Measurements from ENCODE around the gene MICAL2. TPM values are rescaled to one million over a fixed set of nuclear protein-coding genes. Genes with fewer than 3 reads are reported as not detected.

The MICAL2 gene
- total RNA-seq, 2 donors from 2014 or later, result 1.5 to 1.9 TPM

DNA sequence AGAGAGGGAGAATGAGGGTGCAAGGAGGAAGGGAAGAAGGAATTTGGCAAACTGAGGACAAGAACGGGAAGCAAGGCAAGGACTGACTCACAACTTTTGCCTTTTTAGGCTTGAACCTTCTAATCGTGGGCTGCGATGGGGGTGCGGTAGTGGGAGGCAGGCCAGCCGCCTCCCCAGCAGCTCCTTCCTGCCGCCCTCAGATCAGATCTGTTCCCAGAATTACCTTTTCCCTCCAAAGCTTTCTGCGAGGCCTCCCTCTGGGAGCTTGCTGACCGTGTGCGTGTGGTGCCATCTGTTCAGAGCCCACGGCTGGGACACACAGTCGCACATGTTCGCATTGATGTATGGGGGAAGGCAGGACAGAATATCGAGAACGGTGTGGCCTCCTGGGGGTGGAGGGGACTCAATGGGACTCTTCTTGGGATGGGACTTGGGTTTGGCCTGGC, 180.1 kb downstream of the MICAL2 start:
- H3K4me3 Mint-ChIP-seq, result no peak overlapping the region
- no peaks in the 10 kb centered on the region for H3K36me3 ChIP-seq (ENCODE audit: control insufficient read depth, insufficient read depth, low read length)
- H3K27ac Mint-ChIP-seq, result no peak overlapping the region
- peaks cover 3% of the 10 kb centered on the region for H3K4me1 ChIP-seq (ENCODE audit: control insufficient read depth, insufficient read depth, low read length)
- H3K9ac ChIP-seq (ENCODE audit: extremely low read depth, low read length, poor library complexity, severe bottlenecking), result no peak overlapping the region
- H3K9me3 Mint-ChIP-seq, result no peaks in the 10 kb centered on the region
- peaks cover 7% of the 10 kb centered on the region for H3K27me3 Mint-ChIP-seq (ENCODE audit: insufficient read depth)
- H3K4me3 ChIP-seq (ENCODE audit: low read length), result no peak overlapping the region
- DNase-seq, result no peak
- no peak overlapping the region for H3K27ac ChIP-seq (ENCODE audit: low read depth, low read length)
- TF ChIP-seq, protein P1, sequence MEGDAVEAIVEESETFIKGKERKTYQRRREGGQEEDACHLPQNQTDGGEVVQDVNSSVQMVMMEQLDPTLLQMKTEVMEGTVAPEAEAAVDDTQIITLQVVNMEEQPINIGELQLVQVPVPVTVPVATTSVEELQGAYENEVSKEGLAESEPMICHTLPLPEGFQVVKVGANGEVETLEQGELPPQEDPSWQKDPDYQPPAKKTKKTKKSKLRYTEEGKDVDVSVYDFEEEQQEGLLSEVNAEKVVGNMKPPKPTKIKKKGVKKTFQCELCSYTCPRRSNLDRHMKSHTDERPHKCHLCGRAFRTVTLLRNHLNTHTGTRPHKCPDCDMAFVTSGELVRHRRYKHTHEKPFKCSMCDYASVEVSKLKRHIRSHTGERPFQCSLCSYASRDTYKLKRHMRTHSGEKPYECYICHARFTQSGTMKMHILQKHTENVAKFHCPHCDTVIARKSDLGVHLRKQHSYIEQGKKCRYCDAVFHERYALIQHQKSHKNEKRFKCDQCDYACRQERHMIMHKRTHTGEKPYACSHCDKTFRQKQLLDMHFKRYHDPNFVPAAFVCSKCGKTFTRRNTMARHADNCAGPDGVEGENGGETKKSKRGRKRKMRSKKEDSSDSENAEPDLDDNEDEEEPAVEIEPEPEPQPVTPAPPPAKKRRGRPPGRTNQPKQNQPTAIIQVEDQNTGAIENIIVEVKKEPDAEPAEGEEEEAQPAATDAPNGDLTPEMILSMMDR (conservative IDR thresholded peaks at IDR 0.05), result no peak
- no peaks in the 10 kb centered on the region for H3K9me3 ChIP-seq (ENCODE audit: control insufficient read depth, low read length)
- WGBS, 2 experiments (ENCODE audit: insufficient coverage in 1 of 2, insufficient read length in 1 of 2), result 90 to 93% methylated on average over 9 to 14 of the region's 14 CpGs
- no peaks in the 10 kb centered on the region for H3K27me3 ChIP-seq (ENCODE audit: control insufficient read depth, insufficient read depth, low read length, poor library complexity, severe bottlenecking)
- no peaks in the 10 kb centered on the region for H3K36me3 Mint-ChIP-seq (ENCODE audit: low read depth)
- H3K4me1 Mint-ChIP-seq, result peaks cover 14% of the 10 kb centered on the region

- Mint-ChIP-seq H3K4me1 (peaks cover 14% of the 10 kb centered on the region), H3K9me3 (no peaks in the 10 kb centered on the region), H3K27me3 (ENCODE audit: insufficient read depth) (peaks cover 7% of the 10 kb centered on the region), H3K4me3 (no peak overlapping the region), H3K36me3 (ENCODE audit: low read depth) (no peaks in the 10 kb centered on the region), H3K27ac (no peak overlapping the region)
- H3K27ac ChIP-seq (ENCODE audit: low read depth, low read length), result no peak overlapping the region
- no peaks in the 10 kb centered on the region for H3K9me3 ChIP-seq (ENCODE audit: control insufficient read depth, low read length)
- no peak overlapping the region for H3K4me3 ChIP-seq (ENCODE audit: low read length)
- H3K27me3 ChIP-seq (ENCODE audit: control insufficient read depth, insufficient read depth, low read length, poor library complexity, severe bottlenecking), result no peaks in the 10 kb centered on the region
- 92 to 100% methylated on average over 1 to 4 of the region's 4 CpGs for WGBS, 2 experiments (ENCODE audit: insufficient coverage in 1 of 2, insufficient read length in 1 of 2)
- DNase-seq, result no peak
- TF ChIP-seq, protein P1 (conservative IDR thresholded peaks at IDR 0.05), result no peak
- H3K9ac ChIP-seq (ENCODE audit: extremely low read depth, low read length, poor library complexity, severe bottlenecking), result no peak overlapping the region
- H3K36me3 ChIP-seq (ENCODE audit: control insufficient read depth, insufficient read depth, low read length), result no peaks in the 10 kb centered on the region
- H3K4me1 ChIP-seq (ENCODE audit: control insufficient read depth, insufficient read depth, low read length), result peaks cover 3% of the 10 kb centered on the region
These were observed 180.9 kb downstream of the MICAL2 start for GRCh38 chr11:12291313-12291712.

GRCh38 chr11:12291766-12292165, 181.4 kb downstream of the MICAL2 start:
- peaks cover 3% of the 10 kb centered on the region for H3K4me1 ChIP-seq (ENCODE audit: control insufficient read depth, insufficient read depth, low read length)
- no peaks in the 10 kb centered on the region for H3K27me3 ChIP-seq (ENCODE audit: control insufficient read depth, insufficient read depth, low read length, poor library complexity, severe bottlenecking)
- TF ChIP-seq, protein P1 (conservative IDR thresholded peaks at IDR 0.05), result no peak
- Mint-ChIP-seq H3K36me3 (ENCODE audit: low read depth) (no peaks in the 10 kb centered on the region), H3K4me1 (peaks cover 14% of the 10 kb centered on the region), H3K27ac (no peak overlapping the region), H3K27me3 (ENCODE audit: insufficient read depth) (peaks cover 7% of the 10 kb centered on the region), H3K9me3 (no peaks in the 10 kb centered on the region), H3K4me3 (no peak overlapping the region)
- H3K9ac ChIP-seq (ENCODE audit: extremely low read depth, low read length, poor library complexity, severe bottlenecking), result no peak overlapping the region
- no peak overlapping the region for H3K27ac ChIP-seq (ENCODE audit: low read depth, low read length)
- 93 to 96% methylated on average over 3 to 4 of the region's 4 CpGs for WGBS, 2 experiments (ENCODE audit: insufficient coverage in 1 of 2, insufficient read length in 1 of 2)
- DNase-seq, result no peak
- H3K4me3 ChIP-seq (ENCODE audit: low read length), result no peak overlapping the region
- H3K36me3 ChIP-seq (ENCODE audit: control insufficient read depth, insufficient read depth, low read length), result no peaks in the 10 kb centered on the region
- no peaks in the 10 kb centered on the region for H3K9me3 ChIP-seq (ENCODE audit: control insufficient read depth, low read length)
